T follicular helper cell (primary cell): ENCODE data around the gene KBTBD8.

Experiments used
- DNase-seq: peaks from one replicate; pipeline ENCODE4 v3.0.0-alpha.2; 2020; ENCODE audit warnings: low read depth

KBTBD8 gene

DNA sequence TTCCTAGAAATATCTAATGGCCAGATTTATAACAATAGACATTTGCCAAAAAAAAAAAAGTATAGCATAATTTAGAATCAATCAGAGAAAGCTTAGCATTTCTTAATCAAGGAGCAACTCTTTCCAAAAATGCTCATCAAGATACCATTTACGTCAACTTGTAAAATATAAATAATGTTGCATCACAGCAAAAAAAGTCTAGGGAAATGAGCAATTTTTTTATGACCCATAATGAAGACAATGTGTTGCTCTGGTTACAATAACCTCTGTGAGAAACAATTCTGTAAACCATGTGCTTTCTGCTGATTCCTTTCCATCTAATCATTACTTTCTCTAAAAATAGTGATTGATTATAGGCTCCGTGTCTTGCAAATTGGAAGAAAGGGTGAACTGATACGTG lies 36.3 kb downstream of the KBTBD8 start:
- no peak for DNase-seq

- DNase-seq = no peak
Measured at GRCh38 chr3:67037615-67038014, 39.5 kb downstream of the KBTBD8 start.

DNA sequence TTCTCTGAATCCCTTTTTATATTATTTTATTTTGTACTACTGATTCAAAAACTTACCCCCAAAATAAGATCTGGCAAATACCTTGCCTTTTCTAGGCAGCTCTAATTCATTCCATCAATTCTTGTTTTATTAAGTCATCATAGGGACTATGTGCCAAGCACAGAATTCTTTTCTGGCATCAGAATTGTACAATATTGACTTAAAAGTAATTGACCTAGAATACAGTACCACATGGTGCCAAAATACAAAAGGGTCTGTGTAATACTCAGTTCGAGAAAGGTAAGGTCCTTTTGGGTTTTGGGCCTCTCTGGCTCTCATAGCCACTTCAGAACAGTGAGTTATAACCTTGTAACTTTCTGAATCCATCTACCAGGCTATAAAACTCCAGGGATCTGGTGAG lies 46.2 kb downstream of the KBTBD8 start:
- no peak for DNase-seq

- no peak for DNase-seq
Measured at GRCh38 chr3:67044955-67045354, 46.8 kb downstream of the KBTBD8 start.

- no peak for DNase-seq
Measured at GRCh38 chr3:67045711-67046465, 47.8 kb downstream of the KBTBD8 start.

DNA sequence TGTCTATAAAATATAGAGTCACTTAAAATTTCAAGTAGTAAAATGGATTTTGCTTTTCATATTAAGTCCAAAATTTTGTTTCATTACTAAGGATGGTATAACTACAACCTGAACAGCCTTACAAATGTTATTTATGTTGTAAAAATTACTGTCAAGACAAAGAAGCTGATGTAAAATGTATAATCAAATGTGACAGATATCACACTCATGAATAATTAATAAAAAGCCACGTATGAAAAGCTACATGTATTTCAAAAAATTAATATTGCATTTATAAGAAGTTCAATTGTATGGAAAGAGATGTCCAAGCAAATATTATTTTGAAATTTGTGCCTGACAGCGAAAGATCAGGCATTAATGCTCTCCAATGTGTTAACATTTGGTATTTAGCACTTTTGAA lies 48.9 kb downstream of the KBTBD8 start:
- no peak for DNase-seq

DNA sequence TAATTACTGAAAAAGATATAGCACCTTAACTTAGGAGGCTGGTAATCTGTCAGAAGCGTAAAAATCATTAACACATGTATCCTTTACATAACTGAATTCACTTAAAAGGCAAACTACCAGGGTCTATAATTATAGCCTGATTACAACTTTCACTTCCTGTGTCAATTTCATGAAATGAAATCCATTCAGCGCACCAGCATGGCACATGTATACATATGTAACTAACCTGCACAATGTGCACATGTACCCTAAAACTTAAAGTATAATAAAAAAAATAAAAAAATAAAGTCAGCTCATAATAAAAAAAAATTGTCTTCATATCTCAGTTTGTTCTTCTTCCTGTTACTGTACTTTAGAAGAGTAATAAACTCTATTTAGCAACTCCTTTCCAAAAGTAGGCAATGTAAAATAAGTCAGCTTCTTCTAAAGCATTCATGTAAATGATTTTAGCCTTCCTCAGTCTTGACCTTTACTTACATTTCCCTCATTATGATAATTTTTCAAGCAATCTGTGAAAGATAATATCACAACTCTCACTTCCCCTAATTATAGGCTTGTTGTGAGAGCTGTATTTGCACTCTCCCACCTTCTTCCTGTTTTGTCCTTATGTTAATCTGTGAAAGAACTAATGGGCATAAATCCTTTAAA lies 50.1 kb downstream of the KBTBD8 start:
- no peak for DNase-seq

DNA sequence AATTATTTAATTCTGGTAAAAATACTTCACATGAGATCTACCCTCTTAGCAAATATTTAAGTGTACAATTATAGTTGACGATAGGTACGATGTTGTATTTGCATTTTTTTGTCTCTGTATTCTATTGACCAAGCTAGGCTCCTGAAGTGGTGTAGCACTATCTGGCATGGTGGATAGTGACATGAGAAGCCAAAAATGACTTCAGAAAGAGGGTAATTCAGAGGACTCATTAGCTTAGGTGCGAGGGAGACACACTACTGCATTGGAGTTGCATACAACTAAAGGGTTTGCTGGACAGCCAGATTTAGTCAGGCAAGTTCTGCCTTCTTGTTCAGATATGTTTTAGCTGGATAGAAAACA lies 50.6 kb downstream of the KBTBD8 start:
- no peak for DNase-seq

DNA sequence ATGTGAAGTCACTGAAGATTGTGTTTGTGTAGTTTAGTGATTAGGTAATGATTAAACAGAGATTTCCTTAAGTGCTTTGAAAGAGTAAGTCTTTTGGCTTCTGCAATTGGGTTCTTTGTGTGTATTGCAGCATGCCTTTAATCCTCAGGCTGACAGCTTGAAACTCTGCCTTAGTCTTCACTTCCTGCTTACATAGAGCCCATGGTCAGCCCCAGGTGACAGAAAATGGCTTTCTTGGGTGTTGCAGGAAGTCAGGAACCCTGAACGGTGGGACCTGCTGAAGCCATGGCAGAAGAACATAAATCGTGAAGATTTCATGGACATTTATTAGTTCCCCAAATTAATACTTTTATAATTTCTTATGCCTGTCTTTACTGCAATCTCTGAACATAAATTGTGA lies 61.3 kb downstream of the KBTBD8 start:
- no peak for DNase-seq
